Stromal cell of bone marrow (primary cell): ENCODE measurements around the gene CDKAL1.
"Not testable (repeated sequence)": the region's sequence is repeated elsewhere in the genome, so short reads cannot be mapped to it uniquely, and the experiment has no call there.

Experiments
- DNase-seq: peaks from one replicate; pipeline ENCODE4 v3.0.0-alpha.2; 2012; ENCODE audit warnings: low read depth

Gene CDKAL1

DNA sequence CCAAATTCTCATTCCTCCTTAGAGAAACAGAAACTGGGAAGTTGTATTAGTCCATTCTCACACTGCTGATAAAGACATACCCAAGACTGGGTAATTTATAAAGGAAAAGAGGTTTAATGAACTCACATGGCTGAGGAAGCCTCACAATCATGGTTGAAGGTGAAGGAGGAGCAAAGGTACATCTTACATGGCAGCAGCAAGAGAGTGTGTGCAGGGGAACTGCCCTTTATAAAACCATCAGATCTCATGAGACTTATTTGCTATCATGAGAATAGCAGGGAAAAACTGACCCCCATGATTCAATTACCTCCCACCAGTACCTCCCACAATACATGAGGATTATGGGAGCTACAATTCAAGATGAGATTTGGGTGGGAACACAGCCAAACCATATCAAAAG is 720.2 kb downstream of the CDKAL1 start:
- DNase-seq, result not testable (repeated sequence)

DNA sequence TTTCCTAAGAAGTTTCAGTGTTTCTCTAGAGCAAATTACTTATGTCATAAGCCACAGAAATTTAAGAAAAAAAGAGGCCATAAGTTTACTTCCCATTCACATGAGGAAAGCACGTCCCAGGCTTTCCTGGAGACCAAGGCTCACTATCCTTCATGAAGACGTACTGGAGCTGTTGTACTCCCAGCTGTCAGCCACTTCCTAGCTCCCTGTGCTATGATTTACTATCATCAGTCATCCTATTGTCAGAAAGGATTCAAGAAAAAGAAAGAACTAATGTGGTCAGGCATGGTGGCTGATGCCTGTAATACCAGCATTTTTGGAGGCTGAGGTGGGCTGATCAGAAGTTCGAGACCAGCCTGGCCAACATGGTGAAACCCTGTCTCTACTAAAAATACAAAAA is 721.9 kb downstream of the CDKAL1 start:
- DNase-seq, result no peak

DNA sequence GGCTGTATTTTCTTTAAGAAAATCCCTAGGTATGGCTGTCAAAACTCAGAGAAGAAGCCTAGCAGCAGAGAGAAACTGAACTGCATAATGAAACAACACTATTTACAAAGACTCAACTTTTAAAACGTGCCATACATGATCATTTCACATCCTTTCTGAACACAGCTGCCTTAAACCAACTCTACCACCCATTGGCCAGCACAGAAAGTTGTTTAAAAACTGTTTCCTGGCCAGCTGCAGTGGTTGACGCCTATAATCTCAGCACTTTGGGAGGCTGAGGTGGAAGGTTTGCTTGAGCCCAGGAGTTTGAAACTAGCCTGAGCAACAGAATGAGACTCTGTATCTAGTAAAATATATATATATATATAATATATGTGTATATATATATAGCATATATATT is 722.9 kb downstream of the CDKAL1 start:
- no peak for DNase-seq

DNA sequence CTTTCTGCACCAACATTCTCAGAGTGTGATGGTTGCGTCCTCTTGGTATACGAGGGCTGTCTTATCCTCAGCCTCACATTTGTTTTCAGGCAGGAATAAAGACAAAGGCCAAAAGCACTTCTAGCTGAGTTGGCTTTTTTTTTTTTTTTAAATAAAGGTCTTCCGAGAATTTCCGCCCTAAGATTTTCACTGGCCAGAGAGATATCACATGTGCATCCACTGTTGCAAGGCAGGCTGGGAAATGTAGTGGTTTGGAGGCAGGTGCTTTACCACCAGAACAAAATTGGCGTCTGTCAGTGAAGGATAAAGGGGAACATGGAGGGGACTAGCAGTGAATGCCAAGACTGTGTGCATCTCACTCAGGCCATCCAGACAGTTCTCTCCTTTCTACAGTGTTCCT is 724.4 kb downstream of the CDKAL1 start:
- no peak for DNase-seq

DNA sequence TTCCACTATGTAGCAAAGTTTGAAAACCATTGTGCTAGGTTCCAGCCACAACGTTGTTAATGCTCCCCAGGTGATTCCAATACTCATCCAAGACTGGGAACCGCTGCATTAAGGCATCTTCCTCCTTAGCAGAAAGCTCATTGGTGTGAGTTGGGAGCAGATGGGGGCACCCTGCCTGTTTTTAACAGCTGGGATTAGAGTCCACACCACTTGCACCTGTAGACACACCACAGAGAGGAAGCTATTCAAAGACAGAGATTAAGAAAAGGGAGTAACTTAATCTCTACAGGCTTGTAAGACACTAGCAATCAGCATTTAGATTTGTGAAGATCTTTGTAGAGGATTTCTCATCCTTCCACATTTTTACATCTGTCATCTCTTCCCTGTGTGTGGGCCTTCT is 725.4 kb downstream of the CDKAL1 start:
- DNase-seq, result no peak

DNA sequence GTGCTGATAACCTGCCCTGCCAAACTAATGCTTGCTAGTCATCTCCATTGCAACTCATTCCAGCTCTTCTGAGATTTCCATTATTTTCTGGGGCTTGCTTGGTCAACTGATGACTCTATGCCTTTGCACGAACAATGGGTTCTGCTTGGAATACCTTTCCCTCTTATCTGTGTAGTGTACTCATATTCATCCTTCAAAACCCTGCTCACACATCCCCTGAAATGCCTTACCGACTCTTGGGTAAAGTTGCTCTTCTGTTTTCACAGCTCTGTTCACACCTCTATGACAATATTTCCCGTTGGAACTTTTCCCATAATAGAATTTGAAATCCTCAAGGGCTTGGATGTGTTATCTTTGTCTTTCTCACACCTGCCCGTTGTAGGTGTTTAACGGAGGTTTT is 728.2 kb downstream of the CDKAL1 start:
- no peak for DNase-seq

DNA sequence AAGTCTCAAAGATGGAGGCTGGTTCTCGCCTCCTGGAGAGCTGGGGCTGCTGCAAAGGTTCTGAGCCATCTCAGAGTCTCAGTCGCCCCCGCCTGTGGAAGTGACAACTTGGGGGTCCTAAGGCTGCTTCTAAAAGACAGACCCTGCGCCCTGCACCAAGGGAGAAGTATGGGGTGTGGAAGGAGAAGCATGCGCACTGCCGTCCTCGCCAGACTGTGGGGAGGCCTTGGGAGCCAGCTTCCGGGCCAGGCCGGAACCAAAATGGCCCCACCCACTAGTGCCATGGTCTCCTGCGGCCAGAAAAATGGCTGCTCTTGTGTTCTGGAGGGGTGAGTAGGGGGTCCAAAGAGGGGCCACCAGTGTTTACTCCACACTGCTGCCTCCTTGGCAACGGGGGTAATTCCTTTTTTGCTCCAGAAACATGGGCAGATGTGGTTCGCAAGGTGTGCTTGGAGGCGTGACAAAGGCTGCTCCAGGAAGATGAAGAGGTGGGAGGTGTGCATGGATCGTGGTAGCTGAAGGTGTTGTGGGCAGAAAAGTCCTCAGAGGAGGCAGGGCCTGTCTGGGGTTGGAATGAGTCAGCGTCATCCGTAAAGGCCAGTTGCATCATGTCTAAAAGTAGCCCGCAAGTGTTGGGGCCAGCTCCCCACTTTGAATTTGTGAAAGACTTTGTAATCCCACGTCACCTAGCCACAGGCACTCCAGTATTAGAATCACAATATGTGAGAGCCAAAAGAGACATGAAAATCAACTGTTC is 729.5 kb downstream of the CDKAL1 start:
- peak; percentile 73 for DNase-seq

DNA sequence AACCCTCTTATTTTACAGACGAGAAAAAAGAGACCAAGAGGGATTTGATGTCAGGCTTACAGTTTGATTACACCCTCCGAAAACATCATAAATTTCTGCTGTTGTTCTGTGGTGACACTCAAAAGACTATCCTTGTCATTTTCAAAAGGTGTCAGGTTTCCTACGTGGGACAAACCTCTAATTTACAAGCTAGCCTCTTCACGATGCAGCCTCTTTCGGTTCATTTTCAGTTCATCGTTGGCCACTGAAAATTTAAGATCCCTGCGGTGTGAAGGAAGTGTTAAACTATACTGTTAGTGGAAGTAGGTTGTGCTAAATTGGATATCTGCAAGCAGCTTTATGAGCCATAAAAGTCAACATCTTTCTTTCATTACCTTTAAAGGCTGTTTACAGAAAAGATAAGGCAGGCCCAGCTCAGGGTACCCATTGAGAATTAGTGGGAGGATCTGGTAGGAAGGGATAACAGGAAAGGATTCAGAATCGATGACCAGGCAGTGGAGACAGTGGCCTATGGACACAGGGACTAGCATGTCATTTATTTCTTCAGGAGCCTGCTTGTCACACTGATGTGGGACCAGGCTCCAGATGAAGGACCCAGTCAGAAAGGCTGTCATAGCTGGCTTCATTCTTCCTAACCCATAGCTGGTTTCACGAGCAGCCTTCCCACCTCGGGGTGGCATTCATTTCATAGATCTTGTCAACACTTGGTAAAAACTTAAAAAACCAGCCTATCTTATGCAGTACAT is 730.2 kb downstream of the CDKAL1 start:
- DNase-seq, result no peak

DNA sequence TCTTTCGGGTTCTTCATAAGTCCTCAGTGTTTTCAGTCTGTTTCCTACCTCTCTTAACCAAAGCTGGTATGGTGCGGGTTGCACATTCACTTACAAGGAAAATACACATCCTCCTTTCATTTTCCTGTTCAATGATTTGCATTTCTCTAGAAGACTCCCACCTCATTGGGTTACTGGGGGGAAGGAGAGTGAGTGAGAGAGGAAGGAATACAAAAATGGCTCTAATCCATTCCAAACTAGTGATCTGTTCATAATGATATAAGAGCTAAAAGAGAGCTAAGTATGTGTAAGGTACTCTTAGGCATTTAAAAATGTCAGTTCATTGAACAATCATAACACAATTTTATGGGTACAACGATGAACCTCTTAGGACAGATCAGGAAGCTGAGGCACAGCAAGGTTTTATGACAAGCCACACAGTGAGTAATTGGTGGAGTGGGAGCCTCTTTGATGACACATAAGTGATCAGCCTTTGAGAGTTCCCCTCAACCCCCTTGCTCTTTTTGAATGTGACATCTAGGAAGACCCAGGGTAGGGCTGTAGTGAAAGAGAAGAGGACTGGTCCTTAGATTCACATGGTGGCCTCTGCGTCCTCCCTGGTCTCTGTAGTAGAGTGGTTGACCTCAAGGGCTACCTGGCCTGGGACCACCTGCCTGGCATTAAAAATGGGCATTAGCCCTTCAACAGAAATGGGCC is 730.9 kb downstream of the CDKAL1 start:
- DNase-seq, result no peak

DNA sequence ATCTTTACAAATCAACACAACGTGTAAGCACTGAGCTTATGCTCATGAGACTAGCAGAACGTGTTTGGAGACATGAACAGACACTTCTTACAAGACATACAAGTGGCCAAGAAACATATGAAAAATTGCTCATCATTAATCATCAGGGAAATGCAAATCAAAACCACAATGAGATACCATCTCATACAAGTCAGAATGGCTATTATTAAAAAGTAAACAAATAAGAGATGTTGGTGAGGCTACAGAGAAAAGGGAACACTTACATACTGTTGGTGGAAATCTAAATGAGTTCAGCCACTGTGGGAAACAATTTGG is 731.4 kb downstream of the CDKAL1 start:
- DNase-seq, result no peak

DNA sequence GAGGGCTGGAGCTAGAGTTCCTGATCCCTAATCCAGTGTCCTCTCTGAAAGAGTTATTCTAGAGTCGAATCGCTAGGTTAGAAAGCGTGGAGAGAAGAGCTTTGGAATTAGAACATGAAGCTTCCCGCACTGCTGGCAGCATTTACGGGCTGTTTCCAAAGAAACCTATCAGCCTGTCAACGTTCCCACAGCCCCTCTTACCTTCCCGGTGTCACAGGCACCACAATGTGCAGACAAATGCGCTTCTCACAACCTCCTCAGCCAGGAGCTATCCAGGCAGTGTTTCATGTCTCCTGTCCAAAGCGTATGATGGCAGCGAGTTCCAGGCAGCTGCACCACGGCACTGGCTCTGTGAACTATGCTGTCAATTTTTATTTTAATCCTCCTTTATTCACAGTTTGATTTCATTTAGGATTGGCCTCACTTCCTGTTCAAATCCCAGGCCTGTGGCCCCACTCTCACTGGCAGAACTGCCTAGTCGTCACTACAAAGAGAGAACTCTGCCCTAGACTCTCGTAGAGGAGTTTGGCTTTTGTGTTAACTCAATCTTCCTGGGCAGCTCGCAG is 736.5 kb downstream of the CDKAL1 start:
- DNase-seq, result no peak

DNA sequence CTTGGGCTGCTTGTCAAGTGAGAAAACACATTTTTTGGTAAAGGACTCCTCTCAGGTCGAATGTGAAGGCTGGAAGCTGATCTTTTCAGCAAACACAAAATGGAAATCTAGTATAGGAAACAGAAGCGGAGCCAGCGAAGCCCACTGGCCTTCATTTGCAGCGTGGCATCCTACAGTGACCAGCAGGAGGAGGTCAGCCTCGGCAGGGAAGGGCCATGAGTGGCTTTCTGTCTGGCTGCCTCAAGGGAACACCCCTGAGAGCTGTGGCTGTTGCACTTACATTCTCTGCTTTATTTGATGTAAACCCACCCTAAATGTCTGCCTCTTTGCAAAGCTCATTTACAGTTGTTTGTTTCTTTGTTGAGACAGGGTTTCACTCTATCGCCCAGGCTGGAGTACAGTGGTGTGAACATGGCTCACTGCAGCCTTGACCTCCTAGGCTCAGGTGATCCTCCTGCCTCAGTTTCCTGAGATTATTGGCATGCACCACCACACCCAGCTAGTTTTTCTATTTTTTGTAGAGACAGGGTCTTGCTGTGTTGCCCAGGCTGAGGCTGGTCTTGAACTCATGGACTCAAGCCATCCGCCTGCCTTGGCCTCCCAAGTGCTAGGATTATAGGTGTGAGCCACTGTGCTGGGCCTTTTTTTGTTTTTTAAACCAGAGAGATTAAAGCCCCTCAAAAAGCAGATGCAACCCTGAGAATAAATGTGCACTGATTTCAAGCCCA is 737.3 kb downstream of the CDKAL1 start:
- DNase-seq, result no peak

DNA sequence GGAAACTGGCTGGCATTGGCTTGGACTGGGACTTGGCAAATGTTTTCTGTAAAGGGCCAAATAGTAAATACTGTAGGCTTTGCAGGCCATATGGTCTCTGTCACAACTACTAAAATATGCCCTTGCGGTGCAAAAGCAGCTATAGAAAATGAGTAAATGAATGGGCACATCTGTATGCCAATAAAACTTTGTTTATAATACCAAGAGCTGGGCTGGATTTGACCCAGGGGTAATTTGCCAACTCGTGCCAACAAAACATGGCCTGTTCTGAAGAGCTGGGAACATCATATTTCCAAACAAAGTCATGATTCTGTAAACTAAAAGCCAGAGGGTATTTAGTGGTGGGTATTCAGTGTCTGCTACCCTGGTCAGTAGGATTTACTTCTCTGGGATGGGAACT is 739.2 kb downstream of the CDKAL1 start:
- DNase-seq, result no peak

DNA sequence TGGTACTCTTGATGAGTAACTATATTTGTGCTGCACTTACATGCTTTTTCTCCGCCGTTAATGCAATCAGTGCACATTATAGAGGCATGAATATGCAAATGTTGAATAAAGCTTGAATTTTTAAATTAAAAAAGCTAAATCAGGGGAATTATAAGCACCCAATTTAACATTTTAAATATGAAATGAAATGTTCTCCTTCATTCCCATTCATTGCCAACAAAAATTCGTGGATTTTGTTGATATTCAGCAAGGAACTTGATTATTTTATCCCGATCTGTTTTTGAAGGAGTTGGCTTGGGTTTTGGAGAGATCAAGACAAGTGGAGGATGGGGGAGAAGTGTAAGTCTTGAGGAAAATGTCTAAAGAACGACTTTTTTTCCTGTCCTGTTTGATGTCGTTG is 740.6 kb downstream of the CDKAL1 start:
- DNase-seq, result no peak

DNA sequence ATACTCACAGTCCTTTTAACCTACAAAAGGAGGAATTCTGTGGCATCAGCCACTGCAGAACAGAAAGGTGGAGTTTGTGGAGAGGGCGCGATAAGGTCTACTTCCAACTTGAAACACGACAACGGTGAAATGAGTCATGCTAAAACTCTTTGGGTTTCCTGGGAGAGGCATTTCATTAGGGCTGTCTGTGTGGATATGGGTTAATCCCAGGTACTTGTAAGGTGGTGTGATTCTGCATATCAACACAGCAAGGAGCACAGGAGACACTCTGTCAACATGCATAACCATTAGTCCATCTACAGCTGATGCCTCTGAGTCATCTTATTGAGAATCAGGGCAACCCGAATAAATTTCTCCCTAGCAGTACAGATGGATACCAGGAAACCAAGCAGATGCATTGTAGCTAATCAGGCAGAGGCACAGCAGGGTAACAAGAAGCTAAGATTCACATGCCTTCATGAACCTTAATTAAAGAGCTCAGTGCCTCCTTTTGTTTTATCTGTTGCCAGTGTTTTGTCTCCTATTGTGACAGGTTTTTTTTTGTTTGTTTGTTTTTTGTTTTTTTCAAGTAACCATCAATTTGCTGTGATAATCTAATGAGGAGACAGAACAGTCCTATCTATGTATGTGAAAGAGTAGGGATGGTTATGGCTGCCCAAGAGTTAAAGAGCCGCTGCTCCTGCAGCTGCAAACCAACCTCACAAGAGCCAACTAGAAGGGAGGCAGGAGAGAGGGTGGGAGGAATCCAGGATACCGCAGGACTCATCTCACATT is 743.5 kb downstream of the CDKAL1 start:
- no peak for DNase-seq

DNA sequence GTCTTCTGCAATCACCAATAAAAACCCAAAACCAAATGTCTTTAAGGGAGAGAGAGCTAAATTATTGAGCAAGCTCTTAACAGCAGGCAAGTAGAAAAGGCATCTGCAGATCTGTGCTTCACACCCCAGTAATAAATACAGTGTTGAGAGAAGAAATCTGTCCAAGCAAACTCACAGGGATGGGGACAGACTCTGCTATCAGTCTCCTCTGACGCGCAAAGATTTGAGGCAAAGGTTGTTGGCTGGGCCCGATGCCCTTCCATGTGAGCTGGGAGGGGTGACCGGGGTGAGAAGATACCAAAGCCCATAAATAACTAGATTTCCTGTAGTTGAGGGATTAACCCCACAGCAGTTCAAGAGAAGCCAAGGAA is 744.1 kb downstream of the CDKAL1 start:
- DNase-seq, result no peak

DNA sequence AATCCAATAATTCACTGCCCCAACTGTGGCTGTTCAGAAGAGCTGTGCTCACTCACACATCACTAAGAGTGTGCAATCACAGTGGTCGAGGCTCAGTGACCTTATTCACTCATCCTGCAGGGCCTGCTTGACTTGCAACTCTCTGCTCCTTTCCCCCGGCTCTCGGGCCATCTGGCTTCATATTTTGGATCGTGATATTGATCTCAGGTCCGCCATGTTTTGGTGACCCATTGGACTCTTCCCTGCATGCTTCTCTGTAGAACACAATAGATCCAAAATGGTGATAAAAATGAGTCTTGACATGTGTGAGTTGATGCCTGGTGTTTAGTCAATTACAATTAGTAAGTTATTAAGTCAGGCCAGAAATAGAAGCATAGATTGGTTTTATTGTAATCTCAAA is 745.4 kb downstream of the CDKAL1 start:
- DNase-seq, result no peak

DNA sequence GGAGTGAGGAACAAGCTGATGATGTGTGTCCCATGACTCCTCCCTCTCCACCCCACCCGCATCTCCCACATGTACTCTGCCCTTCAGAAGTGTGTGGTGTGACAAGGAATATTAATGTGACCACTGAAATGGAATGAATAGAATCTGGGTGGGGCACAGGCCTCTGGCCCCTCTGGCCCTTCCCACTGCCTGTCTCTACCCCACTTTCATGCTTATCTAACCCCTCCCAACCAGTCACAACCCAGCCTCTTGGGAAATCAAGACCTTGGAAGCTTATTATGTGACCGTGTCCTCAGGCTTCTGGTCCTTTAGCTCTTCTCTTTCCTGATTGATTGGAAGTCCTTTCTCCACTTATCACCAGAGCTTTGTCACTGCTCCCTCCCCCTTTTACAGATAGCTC is 747.1 kb downstream of the CDKAL1 start:
- DNase-seq, result no peak
